Panc1 (cell line): ENCODE data around the gene XG. TPM values are rescaled to one million over a fixed set of nuclear protein-coding genes. Genes with fewer than 3 reads are reported as not detected.

Experiments
- ATAC-seq: fragments of 200-7000 bp; cut with Tn5 transposase; 2 replicates; pipeline ENCODE4 v1.9.1; 2020; ENCODE audit warnings: mild to moderate bottlenecking, moderate library complexity
- BruUV-seq: library from RNA; stranded (reverse); fragments of 400-500 nt; replicated peaks from 2 replicates; lab custom pipeline; 2021; lab: Mats Ljungman, UMichigan
- CTCF ChIA-PET: fragments of 300-600 bp; sonication (Branson Sonifier 250); formaldehyde crosslinking; loops from one replicate; lab custom pipeline; 2022; ENCODE audit warnings: antibody characterized with exemption; lab: Charles Lee
- POLR2A ChIA-PET: fragments of 300-600 bp; sonication (Branson Sonifier 250); formaldehyde crosslinking; loops from one replicate; lab custom pipeline; 2022; ENCODE audit warnings: antibody characterized with exemption; lab: Charles Lee
- DNase-seq: peaks from one replicate; pipeline ENCODE4 v3.0.0-alpha.2; 2010; ENCODE audit warnings: low read depth, low spot score
- H3K27ac ChIP-seq: 2 replicates; pipeline ENCODE4 v1.5.1; 2011; ENCODE audit warnings: mild to moderate bottlenecking, low read length, inconsistent platforms
- H3K27me3 ChIP-seq: fragments of 200-500 bp; sonication (Bioruptor generic); 2 replicates; pipeline ENCODE4 v1.6.0; 2014; ENCODE audit warnings: low read length, inconsistent platforms; ENCODE audit not compliant: control insufficient read depth, insufficient read depth
- H3K36me3 ChIP-seq: fragments of 200-500 bp; sonication (Bioruptor generic); 2 replicates; pipeline ENCODE4 v1.5.1; 2014; ENCODE audit warnings: inconsistent platforms, mild to moderate bottlenecking, low read length, moderate library complexity; ENCODE audit not compliant: control insufficient read depth, insufficient read depth
- H3K4me1 ChIP-seq: 2 replicates; pipeline ENCODE4 v1.5.1; 2011; ENCODE audit warnings: inconsistent platforms, mild to moderate bottlenecking, low read length, moderate library complexity; ENCODE audit not compliant: control insufficient read depth, insufficient read depth
- H3K4me3 ChIP-seq, 2 experiments: 2 replicates each; pipeline ENCODE4 v1.5.1; 2011 to 2012; ENCODE audit warnings: low read depth in 2 of 2, low read length in 2 of 2, mild to moderate bottlenecking in 2 of 2, inconsistent platforms in 1 of 2, moderate library complexity in 1 of 2
- H3K9me3 ChIP-seq: fragments of 200-500 bp; sonication (Bioruptor generic); 2 replicates; pipeline ENCODE4 v1.5.1; 2014; ENCODE audit warnings: low read depth, mild to moderate bottlenecking, inconsistent platforms, low read length, moderate library complexity; ENCODE audit not compliant: control insufficient read depth, insufficient read depth
- CTCF ChIP-seq: fragments of 450-650 bp; IDR thresholded peaks from 2 replicates; pipeline ENCODE4 v1.5.1; 2017; ENCODE audit warnings: mild to moderate bottlenecking
- POLR2AphosphoS5 ChIP-seq: IDR thresholded peaks from 2 replicates; pipeline ENCODE4 v1.6.1; 2012; ENCODE audit warnings: mild to moderate bottlenecking, low read depth, low read length, moderate library complexity
- SIN3A ChIP-seq: IDR thresholded peaks from 2 replicates; pipeline ENCODE4 v1.6.1; 2012; ENCODE audit warnings: low read depth, mild to moderate bottlenecking, low read length, moderate library complexity, borderline replicate concordance; ENCODE audit not compliant: insufficient read depth
- TCF7L2 ChIP-seq: IDR thresholded peaks from 2 replicates; pipeline ENCODE4 v1.6.1; 2011; ENCODE audit warnings: mild to moderate bottlenecking, low read depth, low read length, inconsistent platforms
- in situ Hi-C: cut with HindIII; loops from 2 replicates; pipeline ENCODE4 v1.10.0; 2016; ENCODE audit warnings: low sequenced_read_pairs, low pct_unique_long_range_greater_than_20kb
- intact Hi-C: fragments of 100-400 bp; cut with micrococcal nuclease; formaldehyde crosslinking; loops from one replicate; pipeline ENCODE4 v1.10.0; 2022; ENCODE audit not compliant: unreplicated experiment
- total RNA-seq: library from RNA; stranded (reverse); gene quantifications from one replicate; pipeline ENCODE4 v1.2.1, GENCODE V29; 2021; ENCODE audit not compliant: unreplicated experiment
- TF ChIP-seq, protein P1 (sequence below), 2 experiments: IDR thresholded peaks; 2 replicates each; pipeline ENCODE4 v1.6.1; 2011 to 2012; ENCODE audit warnings: low read depth in 2 of 2, control low read depth in 1 of 2, low read length in 1 of 2, mild to moderate bottlenecking in 1 of 2, moderate library complexity in 1 of 2; ENCODE audit not compliant: insufficient read depth in 1 of 2

XG gene
- total RNA-seq, 1 experiment from 2014 or later = not detected

- Histone ChIP-seq H3K27me3 (no peaks in the 10 kb centered on the region), H3K4me3 (no peak overlapping the region), H3K36me3 (no peaks in the 10 kb centered on the region), H3K9me3 (no peaks in the 10 kb centered on the region), H3K4me1 (no peaks in the 10 kb centered on the region), H3K27ac (no peak overlapping the region)
- ATAC-seq (no peak), DNase-seq (no peak)
- TF ChIP-seq CTCF (no peak), POLR2AphosphoS5 (no peak), TCF7L2 (no peak), SIN3A (no peak)
- TF ChIP-seq, protein P1, sequence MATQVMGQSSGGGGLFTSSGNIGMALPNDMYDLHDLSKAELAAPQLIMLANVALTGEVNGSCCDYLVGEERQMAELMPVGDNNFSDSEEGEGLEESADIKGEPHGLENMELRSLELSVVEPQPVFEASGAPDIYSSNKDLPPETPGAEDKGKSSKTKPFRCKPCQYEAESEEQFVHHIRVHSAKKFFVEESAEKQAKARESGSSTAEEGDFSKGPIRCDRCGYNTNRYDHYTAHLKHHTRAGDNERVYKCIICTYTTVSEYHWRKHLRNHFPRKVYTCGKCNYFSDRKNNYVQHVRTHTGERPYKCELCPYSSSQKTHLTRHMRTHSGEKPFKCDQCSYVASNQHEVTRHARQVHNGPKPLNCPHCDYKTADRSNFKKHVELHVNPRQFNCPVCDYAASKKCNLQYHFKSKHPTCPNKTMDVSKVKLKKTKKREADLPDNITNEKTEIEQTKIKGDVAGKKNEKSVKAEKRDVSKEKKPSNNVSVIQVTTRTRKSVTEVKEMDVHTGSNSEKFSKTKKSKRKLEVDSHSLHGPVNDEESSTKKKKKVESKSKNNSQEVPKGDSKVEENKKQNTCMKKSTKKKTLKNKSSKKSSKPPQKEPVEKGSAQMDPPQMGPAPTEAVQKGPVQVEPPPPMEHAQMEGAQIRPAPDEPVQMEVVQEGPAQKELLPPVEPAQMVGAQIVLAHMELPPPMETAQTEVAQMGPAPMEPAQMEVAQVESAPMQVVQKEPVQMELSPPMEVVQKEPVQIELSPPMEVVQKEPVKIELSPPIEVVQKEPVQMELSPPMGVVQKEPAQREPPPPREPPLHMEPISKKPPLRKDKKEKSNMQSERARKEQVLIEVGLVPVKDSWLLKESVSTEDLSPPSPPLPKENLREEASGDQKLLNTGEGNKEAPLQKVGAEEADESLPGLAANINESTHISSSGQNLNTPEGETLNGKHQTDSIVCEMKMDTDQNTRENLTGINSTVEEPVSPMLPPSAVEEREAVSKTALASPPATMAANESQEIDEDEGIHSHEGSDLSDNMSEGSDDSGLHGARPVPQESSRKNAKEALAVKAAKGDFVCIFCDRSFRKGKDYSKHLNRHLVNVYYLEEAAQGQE (IDR thresholded peaks at IDR 0.05; ENCODE audit: insufficient read depth in 1 of 2, low read depth in 2 of 2, low read length in 1 of 2) = no peak
- ChIA-PET CTCF (no interaction called here), POLR2A (no interaction called here)
- intact Hi-C loops = no loop called here
- no TSS peak for BruUV-seq
- in situ Hi-C loops = no loop called here
Measured at GRCh38 chrX:2840961-2841360, 89.1 kb downstream of the XG start.

DNA sequence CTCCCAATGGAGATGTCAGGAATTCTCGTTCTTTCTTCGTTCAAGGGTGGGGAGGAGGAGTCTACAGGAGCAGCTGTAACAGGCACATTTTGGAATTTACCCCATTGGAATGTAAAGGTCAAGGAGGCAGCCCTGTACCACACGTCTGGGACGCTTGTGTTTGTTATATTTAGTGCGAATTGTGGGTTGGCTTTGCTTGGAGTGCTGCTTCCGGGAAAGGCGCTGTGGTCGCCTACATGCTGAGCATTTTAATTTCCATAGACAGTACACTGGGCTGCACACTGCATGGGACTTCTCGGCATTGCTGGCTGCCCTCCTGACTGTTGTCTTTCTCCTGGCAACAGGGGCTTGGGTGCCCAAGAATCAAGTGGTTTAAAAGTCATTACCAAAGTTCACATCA lies 89.7 kb downstream of the XG start:
- Histone ChIP-seq H3K27me3 (no peaks in the 10 kb centered on the region), H3K4me1 (no peaks in the 10 kb centered on the region), H3K4me3 (no peak overlapping the region), H3K27ac (no peak overlapping the region), H3K36me3 (no peaks in the 10 kb centered on the region), H3K9me3 (no peaks in the 10 kb centered on the region)
- ChIA-PET CTCF (no interaction called here), POLR2A (no interaction called here)
- BruUV-seq = no TSS peak
- no peak for ATAC-seq
- no peak for DNase-seq
- intact Hi-C loops (no loop called here), in situ Hi-C loops (no loop called here)
- TF ChIP-seq, protein P1 (IDR thresholded peaks at IDR 0.05; ENCODE audit: insufficient read depth in 1 of 2, low read depth in 2 of 2, low read length in 1 of 2) = no peak
- TF ChIP-seq TCF7L2 = no peak
- no peak for TF ChIP-seq CTCF
- TF ChIP-seq SIN3A = no peak
- TF ChIP-seq POLR2AphosphoS5 = no peak
